GM12865 (cell line): Measurements from ENCODE around the gene NT5E.

Source experiments
- DNase-seq: peaks from one replicate; pipeline ENCODE4 v3.0.0; 2010; ENCODE audit warnings: low read depth
- H3K4me3 ChIP-seq: 2 replicates; pipeline ENCODE4 v1.5.1; 2011; ENCODE audit warnings: mild to moderate bottlenecking, low read depth, low read length, control low read depth
- CTCF ChIP-seq: IDR thresholded peaks from 2 replicates; pipeline ENCODE4 v1.5.1; 2011; ENCODE audit warnings: low read length, control low read depth, low read depth, inconsistent platforms; ENCODE audit not compliant: insufficient read depth; ENCODE audit errors: missing control alignments

NT5E gene

GRCh38 chr6:85537055-85537494 is 87.2 kb downstream of the NT5E start:
- no peak for DNase-seq
- peak; percentile 31 for TF ChIP-seq CTCF
- H3K4me3 ChIP-seq = no peak overlapping the region

- no peak for TF ChIP-seq CTCF
- H3K4me3 ChIP-seq = no peak overlapping the region
- no peak for DNase-seq
These were observed 94.9 kb downstream of the NT5E start for GRCh38 chr6:85544776-85545175.
